GM18858 (cell line): ENCODE measurements around the gene MSH5.

Experiments
- ATAC-seq: cut with Tn5 transposase; IDR thresholded peaks from one replicate; pipeline ENCODE4 v1.9.1; 2021; ENCODE audit not compliant: unreplicated experiment

The MSH5 gene

DNA sequence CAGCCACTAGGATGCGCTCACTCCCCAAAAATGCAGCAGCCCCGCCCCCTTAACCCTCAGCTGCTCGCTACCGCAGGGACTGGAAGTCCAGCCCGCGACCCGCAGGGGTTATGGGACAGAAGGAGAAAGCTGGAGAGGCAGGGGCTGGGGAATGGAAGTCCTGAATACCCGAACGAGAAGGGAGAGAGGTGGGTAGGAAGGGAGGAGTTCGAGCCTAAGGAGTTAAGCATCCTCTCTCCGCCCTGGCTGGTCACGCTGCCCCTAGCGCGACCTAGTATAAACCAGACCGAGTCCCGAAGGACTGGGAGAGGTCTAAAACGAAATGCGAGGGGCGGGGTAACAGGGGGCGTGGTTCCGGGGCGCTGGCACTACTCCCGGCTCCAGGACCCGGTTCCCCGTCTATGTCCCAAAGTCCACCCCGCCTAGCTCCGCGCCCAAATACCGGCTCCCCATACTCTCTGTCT lies 10.3 kb upstream of the MSH5 start:
- no peak for ATAC-seq

DNA sequence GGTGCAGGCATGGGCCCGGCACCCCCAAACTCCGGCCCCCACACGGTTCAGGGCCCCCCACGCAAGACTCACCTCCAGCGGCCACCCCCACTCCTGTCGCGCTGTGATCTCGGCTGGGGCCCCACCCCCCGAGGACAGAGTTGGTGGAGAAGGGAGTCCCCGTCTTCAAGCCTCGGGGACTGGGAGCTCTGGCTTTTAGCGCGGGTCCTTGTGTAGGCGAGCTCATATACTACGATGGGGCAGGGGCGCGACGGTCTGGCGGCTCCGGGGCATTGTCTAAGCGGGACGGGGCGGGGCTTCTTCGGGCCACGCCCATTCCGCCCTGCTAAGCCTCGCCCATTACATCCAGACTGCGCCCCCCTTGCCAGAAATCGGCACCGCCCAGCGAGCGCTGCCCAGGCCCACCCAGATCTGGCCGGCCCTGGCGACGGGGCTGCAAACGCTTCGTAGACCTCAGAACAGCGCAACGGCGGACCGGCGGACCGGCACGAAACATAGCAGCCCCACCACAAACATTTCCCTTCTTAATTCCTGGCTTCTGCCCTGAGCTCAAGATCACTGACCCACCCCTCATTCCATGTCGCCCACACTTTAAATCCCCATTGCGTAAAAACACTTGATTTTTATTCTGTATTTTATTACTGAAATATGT lies 9.7 kb upstream of the MSH5 start:
- no peak for ATAC-seq

DNA sequence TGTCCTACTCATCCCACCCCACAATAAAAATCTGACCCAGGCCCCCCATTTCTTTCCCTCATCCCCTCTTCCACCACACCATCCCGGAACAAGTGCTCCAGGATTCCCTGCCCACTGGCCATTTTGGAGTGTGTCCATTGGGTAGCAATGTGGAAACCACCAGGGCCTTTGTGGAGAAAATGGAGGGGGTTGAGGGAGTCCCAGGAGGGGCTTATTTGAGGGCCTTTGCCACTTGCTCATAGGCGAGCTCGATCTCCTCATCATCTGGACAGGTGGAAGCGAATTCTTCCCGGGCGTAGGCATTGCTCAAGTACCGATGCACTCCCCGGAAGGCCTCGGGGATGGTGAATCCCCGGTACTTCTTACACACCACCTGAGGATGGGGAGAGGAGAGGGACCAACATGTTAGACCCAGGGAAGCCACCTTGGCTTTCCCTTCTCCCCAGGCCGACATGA lies 9.1 kb upstream of the MSH5 start:
- no peak for ATAC-seq

DNA sequence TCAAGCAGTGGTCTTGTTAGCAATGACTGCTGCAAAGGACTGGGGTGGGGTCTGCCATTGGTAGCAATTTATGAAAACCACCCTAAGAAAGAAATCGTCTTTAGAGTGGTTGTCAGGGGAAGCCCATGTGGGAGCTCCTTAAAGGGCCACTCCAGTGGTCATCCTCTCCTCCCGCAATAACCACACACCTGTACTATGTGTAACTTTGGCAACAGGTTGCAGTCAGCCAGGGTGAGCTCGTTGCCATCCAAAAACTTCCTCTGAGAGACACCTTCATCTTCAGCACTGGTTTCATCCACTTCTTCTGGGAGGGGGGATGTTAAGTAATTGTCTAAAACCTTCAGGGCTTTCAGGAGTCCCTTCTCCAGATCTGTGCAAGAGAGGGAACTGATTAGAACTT lies 7.8 kb upstream of the MSH5 start:
- ATAC-seq: no peak

DNA sequence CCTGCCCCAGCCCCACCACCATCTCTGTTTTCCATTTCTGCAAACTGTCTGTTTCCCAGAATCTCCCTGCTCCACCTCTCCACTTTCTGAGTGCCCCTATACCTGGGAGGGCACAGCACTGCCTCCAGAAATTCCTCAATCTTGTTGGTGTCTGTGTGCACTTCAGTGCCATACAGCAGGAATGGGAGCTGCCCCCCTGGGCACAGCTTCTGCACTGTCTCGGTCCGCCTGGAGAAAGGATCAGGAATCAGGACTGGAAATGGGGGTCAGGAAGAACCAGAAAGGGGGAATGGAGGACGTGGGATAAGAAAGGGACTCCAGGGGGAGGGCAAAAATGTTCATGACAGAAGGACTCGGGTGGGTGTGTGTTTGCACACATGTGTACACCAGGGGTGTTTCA lies 6.1 kb upstream of the MSH5 start:
- no peak for ATAC-seq

DNA sequence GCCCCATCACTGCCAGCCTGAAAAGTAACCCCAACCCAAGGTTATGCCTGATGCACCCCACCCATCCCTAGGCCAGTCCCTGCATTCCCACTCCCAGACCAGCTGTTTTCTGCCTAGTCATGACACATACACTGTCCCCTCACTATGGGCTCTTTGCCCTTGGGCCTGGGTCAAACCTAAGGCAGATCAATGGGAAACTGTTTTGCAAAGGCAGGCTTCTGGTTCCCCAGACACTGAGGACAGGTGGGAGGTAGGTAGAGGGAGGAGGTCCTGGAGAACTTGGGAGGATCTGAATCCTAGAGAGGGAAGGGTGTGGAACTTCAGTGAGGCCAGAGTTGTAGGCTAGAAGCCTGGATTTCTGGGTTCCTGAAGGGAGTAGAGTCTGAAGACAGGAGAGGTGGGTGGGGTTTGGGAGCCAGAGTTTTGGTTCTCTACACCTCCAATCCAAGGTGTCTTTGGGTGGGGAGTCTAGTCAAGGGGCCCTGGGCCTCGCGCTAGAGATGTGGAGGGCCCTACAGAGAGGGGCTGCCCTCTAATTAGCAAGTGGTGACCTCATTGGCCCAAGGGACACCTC lies 5.5 kb upstream of the MSH5 start:
- no peak for ATAC-seq

DNA sequence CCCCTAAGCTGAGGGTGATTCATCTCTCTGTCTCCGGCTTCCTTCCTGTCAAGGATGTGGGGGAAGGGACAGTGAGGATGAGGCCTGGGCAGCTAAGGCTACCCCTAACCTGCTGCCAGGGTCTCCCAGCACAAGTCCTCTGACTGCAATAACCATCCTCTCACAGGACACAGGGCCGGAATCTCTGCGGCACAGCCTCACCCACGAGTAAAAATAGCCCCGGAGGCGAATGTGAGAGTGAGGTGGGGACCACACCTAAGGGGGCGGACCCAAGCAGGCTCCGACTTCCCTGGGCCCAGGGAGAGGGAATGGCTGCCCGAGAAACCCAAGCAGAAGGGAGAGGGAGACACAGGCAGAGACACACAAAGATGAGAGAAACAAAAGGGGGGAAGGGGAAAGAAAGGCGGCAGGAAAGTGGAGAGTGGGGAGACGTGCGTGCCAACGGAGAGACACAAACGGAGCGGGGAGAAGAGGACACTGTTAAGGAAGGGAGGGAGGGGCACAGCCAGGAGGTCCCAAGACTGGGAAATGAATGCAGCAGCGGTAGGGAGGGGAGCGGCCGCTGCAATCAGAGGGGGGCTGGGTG lies 4.9 kb upstream of the MSH5 start:
- no peak for ATAC-seq

DNA sequence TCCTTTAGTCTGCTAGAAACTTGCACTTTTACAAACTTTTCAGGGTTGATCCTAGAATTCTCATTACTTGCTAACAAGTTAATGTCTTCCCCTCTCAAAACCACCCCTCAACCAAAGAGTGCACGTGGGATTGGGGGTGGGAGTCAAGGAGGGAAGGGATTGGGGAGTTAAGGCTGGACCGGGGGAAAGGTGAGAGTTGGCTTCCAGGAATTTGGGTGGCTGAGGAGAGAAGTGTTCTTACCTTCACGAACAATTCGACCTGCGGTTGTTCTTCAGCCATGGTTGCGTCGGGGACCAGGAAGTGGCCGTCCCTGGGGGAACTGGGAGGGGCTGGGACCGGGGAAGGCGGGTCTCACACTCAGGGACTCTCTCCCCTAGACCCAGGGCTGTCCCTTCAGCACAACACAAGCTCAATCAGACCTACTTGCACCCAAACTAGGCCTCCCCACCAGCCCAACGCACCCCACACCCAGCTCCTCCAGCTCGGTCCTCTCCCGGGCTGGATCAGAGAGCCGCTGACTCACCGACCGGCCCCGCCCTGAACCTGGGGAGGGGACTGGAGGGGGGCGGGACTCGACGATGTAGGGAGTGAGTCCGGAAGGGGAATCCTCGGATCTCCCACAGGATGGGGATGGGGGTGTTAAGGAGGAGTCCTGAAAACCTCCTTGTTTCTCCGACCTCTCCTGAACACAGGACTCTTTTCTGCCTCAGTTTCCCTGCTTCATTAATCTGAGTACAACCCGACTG lies 3.6 kb upstream of the MSH5 start, which contains the start of gene CLIC1:
CLIC1 (minus strand) TSS at position 510 of the 747 bp plus-strand sequence; CDS start at position 280, 230 bp downstream.
- ATAC-seq: no peak

DNA sequence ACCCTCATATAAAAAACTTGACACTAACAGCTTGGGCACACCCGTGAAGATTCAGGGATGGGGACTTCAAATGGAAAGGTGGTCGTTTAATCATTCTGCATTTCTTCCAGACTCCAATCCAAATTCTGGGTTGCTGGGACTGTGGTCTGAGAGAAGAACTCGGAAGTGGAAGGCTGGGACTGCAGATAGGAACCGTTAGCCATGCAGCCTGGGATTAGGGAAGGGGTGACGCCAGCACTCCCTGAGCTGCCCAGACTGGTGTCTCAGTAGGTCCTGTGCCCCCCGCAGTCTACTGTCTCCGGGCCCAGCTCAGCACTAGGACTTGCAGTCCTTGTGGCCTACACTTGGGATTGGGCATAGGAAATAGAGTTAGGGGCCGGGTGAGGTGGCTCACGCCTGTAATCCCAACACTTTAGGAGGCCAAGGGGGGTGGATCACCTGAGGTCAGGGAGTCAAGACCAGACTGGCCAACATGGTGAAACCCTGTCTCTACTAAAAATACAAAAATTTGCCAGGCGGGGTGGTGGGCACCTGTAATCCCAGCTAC lies 3.0 kb upstream of the MSH5 start:
- no peak for ATAC-seq

DNA sequence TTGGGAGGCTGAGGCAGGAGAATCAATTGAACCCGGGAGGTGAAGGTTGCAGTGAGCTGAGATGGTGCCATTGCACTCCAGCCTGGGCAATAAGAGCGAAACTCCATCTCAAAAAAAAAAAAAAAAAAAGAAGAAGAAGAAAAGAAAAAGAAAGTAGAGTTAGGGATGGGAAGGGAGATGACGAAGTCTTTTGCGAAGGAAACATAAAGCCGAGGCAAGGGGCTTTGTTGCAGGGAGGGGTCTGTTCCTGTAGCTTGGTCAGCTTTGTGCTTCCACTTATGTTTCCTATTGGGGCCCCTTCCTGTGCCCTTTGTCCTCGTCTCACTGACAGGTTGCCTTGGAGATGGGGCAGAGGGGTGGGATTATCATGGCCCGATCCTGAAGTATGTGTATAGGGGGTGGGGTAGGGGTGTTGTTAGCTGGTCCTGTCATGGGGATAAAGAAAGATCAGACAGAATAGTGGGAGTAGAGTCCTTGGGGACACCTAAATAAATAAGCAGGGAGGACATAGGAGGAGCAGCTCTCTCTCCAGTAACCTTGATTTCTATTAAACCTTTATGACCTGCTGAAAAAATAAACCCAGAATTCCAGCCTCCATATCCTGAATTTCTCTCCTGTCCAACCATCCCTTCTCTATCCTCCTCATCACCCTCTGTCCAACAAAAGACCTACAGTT lies 2.4 kb upstream of the MSH5 start:
- ATAC-seq: no peak

DNA sequence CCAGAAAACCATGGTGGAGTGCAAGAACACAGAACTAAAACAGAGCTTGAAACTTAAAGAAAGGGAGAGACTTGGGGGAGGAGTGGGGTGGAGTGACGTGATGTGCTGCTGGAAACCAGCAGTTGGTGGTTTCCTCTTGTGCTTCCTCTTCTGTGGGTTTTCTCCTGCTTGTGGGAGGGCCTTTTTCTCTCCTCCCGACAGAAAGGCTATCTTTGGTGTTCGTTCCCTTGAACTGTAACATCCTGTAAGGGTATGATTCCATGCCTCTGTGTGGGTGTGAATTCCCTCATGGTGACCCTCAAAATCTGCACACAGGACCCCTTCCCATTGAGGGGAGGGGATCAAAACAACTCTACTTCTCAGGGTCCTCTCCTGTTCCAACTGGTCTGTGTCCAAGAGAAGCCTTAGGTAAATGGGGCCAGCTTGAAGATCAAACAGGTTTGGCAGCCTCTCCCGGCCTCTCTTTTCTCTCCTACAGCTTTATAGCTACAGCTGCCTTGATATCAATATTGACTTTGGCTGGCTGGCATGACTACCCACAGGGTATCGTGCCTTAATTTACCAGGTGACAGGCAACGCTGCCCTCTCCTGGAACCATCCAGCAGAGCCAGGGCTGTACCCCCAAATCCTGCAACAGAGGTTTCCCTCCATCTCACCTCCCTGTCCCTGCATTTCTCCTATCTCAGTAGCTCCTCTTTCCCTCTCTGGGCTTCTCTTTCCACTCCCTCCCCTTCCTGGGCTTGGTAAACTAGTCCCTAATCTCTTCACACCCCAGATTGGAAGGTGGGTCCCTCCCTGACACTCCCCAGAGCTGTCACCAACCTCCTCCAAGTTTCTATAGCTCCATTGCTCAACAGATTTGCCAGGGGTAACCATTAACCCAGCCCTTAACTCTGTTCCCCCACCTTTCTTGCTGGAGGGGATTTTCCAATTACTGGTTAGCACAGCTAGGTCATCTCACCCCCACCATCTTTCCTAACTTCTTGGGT lies 1.5 kb upstream of the MSH5 start:
- ATAC-seq: no peak

DNA sequence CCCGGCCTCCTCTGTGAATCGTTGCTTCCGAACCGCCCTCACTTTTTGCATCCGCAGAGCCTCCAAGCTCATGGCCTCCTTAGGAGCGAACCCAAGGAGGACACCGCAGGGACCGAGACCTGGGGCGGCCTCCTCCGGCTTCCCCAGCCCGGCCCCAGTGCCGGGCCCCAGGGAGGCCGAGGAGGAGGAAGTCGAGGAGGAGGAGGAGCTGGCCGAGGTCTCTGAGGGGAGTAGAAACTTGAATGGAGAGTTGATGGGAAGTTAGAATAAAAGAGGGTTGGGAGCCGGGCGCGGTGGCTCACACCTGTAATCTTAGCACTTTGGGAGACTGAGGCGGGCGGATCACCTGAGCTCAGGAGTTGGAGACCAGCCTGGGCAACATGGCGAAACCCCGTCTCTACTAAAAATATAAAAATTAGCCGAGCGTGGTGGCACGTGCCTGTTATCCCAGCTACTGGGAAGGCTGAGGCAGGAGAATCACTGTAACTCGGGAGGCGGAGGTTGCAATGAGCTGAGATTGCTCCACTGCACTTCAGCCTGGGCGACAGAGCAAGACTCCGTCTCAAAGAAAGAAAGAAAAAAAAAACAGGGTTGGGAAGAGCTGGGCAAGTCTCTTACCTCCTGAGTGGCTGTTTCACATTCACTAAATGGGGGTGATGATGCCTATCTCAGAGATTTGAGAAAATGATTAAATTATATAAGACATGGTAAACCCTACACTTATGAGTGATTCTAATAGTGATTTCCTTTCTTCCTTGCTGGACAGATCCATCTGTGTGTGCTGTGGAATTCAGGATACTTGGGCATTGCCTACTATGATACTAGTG lies 805 bp downstream of the MSH5 start:
- ATAC-seq: no peak

DNA sequence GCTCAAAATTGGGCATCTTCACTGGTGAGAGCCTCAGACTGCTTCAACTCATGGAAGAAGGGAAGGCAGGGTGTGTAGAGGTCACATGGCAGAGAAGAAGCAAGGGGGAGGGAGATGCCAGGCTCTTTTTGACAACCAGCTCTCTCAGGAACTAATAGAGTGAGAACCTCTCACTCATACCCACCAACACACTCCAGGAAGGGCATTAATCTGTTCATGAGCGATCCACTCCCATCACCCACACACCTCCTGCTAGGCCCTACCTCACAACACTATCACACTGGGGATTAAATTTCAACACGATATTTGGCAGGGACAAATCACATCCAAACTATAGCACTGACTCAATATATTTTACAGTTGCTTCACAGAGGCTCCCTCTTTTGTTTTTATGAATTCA lies 2.0 kb downstream of the MSH5 start:
- ATAC-seq: no peak

DNA sequence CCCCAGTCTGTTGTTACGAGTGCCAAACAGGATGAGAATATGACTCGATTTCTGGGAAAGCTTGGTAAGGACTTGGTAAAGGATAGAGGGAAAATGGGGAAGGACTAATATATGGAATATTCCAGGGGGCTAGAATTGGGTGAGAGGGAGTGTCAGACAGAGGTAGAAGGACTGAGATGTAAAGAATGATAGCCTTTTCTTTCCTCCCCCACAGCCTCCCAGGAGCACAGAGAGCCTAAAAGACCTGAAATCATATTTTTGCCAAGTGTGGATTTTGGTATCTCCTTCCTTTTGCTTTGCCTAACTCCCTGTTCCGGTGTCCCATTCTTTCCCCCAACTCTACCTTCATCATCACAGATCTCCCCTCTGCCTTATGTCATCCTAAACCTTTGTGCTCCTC lies 3.1 kb downstream of the MSH5 start:
- ATAC-seq: no peak

DNA sequence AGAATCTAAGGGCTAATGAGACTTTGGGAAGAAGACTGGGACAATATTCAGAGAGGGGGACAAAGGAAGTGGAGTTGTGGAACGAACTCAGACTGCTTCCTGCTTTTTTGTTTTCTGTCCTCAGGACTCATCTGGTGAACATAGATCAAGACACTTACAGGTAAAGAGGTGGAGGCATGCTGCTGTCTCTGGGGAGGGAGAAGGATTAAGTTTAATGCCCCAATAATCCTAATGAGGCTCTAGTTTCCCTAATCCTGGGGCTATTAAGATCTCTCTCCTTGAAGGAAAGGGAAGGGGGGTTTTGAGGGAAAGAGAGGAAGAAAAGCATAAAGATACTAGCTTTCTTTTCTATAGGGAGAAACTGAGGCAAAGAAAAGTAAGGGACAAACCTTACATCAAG lies 4.6 kb downstream of the MSH5 start:
- ATAC-seq: no peak

DNA sequence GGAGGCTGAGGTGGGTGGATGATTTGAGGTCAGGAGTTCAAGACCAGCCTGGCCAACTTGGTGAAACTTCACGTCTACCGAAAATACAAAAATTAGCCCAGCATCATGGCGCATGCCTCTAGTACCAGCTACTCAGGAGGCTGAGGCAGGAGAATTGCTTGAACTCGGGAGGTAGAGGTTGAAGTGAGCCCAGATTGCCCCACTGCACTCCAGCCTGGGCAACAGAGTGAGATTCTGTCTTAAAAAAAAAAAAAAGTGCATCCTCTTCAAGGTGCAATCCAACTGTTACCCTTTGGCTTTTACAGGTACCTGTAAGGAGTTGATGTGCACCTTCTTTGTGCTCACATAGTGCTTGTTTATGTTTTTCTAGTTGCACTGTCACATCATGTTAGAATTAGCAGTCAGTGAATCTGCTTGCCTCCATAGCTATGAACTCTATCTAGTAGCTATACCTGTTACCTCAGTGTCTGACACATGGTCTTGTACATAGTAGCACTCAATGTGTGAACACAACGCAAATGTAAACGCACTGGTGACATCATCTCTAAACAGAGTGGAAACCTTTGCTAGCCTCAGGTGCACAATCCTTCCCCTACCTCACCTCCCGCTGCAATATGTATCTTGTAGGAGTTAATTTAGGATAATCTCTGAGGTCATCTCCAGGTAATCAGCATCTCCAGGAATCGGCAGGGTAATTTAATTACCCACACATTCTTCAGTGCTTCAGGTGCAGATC lies 9.7 kb downstream of the MSH5 start:
- ATAC-seq: no peak

DNA sequence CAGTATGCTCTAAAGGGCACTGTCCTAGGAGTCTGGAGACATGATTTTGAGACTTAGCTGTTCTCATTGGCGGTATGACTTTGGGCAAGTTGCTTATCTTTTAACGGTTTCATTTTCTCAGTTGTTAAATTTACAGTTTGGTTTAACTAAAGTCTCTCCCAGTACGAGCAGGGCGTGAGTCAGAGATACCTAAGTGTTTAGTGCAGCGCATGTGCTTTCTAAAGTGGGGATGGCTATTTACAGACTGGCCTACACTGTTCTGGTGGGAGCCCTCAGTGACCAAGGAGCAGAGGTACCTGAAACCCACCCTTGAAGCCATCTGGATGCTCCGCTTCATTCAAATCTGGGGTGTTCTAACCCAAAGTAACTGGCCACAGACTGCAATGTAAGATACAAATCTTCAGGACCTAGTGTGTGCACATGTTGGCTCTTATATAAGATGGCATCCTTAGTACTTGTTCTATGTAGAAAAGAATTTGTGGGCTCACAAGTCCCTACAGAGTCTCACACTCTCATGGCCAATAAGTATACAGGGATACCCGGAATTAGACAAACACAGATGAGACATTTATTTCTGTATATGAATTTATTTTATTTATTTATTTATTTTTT lies 10.7 kb downstream of the MSH5 start:
- ATAC-seq: no peak
